Measurements from ENCODE around the gene GPR152.

- no peak for TF ChIP-seq EZH2 (IDR thresholded peaks at IDR 0.05; ENCODE audit: insufficient read depth, poor library complexity, severe bottlenecking)
- TF ChIP-seq EZH2phosphoT487 (IDR thresholded peaks at IDR 0.05; ENCODE audit: insufficient read depth, low read depth), result no peak
These were observed 47.4 kb upstream of the GPR152 start for GRCh38 chr11:67499808-67500483.
